Stimulated activated CD4-positive, alpha-beta T cell treated with anti-CD3 and anti-CD28 coated beads, TNF-alpha, amount 100 ng/mL, for 24 hours (primary cell): Measurements from ENCODE around the gene SNAPC1.
"Not testable (repeated sequence)": the region's sequence is repeated elsewhere in the genome, so short reads cannot be mapped to it uniquely, and the experiment has no call there.

Experiments used
- DNase-seq, 3 experiments: peaks; one replicate each; pipeline ENCODE4 v3.0.0-alpha.2; 2020; ENCODE audit warnings: low read depth in 3 of 3

SNAPC1 gene, protein sequence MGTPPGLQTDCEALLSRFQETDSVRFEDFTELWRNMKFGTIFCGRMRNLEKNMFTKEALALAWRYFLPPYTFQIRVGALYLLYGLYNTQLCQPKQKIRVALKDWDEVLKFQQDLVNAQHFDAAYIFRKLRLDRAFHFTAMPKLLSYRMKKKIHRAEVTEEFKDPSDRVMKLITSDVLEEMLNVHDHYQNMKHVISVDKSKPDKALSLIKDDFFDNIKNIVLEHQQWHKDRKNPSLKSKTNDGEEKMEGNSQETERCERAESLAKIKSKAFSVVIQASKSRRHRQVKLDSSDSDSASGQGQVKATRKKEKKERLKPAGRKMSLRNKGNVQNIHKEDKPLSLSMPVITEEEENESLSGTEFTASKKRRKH

DNA sequence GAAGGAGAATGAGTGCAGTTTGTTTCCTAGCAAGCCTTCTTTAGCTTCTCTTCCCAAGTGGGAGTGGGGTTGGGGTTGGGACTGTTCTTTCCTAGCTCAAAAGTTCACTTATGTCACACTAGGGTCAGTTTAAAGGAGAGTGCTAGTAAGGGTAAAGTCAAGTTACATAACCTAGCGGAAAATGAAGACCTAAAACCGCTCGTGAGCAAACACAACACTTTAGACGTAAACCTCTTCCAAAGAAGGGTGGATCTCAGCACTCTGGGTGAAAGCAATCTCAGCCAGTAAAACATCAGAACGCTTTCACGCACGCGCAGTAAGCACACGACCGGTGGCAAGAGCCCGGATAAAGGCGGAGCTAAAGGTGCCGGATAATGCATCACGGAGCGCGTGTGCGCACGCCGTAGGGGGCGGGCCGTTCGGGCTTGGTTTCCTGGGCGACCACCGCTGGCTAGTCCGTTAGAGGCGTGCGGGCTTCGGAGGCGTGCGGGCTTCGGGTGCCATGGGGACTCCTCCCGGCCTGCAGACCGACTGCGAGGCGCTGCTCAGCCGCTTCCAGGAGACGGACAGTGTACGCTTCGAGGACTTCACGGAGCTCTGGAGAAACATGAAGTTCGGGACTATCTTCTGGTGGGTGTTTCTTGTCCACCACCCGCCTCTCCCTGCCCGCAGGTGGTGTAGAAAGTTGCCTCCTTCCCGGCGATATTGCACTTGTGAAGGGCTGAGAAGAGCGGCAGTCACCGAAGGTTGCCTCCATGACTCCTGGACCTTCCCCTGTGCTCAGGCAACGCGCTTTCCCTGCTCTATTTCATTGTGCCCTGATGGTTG is at the start of gene SNAPC1:
Gene SNAPC1, plus strand, starts transcription at position 462 of the 828 bp plus-strand sequence. Its CDS starts 41 bp downstream, at position 503.
- peak; percentile 92 to 98 (median 95) for DNase-seq

DNA sequence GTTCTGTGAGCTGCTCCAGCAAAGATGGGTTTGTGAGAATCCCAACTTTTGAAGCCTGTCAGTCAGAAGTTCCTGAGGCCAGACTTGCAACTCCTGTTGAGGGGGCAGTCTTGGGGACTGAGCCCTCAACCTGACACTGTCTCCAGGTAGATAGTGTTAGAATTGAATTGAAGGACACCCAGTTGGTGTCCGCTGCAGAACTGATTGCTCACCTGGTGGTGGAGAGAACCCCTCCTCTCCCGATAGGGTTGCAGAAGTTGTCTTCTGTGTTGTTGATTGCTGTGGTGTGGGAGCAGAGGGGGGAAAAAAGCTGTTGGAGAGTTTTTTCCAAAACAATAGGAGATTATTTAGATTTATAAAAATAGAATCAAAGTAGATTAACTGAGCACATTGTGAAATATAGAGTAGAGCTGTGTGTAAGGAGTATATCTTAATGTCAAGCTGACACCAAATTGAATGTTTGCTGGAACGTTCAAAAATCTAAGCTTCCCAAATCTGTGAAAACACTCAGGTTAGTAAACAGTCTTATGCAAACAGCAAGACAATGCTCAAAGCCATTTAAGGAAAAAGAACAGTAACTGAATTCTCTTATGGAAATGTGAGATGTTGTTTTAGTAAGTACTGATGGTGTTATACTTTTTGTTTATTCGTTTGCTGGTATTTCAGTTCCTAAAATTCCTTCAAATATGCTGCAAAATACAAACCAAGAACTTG is 48.3 kb upstream of the SNAPC1 start:
- no peak for DNase-seq

DNA sequence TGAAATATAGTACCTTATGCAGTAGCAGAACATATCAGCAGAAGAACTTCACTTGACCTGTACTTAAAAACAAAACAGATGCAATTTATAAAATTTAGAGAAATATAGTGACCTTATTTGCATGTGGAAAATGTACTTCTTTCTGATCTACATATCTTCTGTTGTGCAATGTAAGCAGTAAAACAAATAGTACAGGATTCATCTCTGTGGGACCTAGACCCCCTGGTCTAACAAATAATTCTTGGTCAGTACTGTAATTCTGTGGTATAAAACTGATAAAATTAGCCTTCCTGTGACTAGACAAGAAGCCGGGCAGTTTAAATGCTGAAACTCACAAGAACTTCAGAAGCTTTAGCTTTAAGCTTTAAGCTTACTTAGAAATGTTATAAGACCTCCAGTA is 45.3 kb upstream of the SNAPC1 start:
- DNase-seq = no peak

DNA sequence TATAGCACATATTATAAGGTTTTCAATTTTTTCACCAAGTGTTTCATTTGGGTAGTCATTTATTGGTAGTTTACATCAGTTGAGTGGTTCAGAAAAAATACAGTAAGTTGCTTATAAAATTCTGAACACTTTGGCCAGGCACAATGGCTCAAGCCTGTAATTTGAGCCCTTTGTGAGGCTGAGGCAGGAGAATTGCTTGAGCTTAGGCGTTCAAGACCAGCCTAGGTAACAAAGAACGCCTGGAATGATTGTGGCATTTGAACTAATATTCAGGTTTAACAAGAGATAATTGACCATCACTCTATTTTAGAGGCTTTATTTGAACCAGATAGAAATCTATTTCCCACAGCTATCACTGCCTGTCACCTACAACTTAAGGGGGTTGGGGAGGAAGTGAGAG is 44.2 kb upstream of the SNAPC1 start:
- DNase-seq = no peak

DNA sequence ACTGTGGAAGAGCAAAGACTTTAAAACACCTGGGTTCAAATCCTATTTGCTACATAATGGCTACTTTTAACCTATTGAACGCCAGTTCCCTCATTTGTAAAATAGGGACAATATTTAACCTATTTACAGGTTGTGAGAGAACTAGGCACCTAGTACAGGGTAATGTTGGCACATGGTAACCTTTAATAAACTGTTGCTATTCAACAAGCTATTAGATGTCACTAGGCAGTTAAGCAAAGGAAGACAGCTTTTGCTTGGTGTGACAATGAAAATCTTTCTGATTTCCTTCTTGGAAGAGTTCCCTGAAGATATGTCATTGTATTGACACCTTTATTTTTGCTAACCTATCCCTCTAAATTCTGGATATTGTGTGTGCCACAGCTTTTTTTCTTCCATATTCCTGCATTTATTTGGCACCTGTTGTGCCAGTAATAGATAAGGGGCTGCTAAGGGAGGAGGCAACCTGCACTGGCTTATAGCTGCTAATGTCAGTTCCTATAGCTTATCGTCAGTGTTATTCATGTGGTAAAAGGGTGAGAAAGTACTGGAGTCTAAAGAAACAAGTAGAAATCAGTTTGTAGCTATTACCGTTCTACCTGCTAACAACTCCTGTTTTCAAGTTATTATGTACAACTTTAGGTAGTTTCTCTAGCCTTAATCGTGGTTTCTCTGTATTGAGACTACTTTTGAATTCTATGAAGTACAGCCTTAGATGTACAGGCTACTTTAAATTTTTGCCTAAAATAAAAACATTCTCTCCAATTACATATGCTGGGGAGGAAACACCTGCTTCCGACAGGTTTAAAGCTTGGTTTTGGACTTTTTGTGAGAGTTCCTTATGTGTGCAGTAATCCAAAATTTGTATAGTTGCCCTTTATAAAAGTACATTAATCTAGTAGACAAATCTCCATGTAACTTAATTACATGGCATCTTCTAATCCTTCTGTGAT is 42.6 kb upstream of the SNAPC1 start:
- no peak for DNase-seq

DNA sequence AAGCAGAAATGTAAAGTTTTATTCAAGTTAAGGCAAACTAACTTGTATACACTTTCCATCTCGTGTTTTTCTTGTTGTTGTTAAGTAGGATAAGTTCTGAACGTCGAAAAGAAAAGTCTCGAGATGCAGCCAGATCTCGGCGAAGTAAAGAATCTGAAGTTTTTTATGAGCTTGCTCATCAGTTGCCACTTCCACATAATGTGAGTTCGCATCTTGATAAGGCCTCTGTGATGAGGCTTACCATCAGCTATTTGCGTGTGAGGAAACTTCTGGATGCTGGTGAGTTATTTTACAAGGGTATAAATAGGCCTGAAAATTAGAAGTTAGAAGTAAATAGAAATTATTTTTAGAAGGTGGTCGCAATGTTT is 41.9 kb upstream of the SNAPC1 start:
- no peak for DNase-seq

DNA sequence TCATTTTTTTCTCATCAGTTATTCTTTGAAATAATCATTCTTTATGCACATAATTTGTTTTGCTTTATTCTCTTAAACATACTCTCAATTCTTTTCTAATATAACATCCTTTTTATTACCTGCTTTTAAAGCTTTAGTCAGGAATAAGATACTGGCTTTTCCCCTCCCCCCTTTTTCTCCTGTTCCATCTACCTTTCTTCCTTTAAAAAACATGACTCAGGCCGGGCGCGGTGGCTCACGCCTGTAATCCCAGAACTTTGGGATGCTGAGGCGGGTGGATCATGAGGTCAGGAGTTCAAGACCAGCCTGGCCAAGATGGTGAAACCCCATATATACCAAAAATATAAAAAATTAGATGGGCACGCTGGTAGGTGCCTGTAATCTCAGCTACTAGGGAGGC is 41.5 kb upstream of the SNAPC1 start:
- no peak for DNase-seq

DNA sequence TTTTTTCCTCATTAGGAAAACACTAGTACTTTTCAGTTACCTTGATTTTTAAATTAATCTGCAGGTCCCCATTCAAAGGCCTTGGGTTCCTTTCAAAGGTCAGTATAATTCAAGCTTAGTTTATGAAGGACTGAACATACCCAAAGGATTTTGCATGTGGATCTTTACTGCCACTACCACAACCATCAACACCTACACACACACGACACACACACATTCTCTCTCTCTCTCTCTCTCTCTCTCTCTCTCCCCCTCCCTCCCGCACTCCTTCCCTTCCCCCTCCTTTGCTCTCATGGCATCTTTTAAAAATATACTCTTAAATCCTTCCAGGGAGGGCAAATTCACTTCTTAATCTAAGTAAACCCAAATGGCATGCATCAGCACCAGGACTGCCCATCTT is 38.1 kb upstream of the SNAPC1 start:
- no peak for DNase-seq

DNA sequence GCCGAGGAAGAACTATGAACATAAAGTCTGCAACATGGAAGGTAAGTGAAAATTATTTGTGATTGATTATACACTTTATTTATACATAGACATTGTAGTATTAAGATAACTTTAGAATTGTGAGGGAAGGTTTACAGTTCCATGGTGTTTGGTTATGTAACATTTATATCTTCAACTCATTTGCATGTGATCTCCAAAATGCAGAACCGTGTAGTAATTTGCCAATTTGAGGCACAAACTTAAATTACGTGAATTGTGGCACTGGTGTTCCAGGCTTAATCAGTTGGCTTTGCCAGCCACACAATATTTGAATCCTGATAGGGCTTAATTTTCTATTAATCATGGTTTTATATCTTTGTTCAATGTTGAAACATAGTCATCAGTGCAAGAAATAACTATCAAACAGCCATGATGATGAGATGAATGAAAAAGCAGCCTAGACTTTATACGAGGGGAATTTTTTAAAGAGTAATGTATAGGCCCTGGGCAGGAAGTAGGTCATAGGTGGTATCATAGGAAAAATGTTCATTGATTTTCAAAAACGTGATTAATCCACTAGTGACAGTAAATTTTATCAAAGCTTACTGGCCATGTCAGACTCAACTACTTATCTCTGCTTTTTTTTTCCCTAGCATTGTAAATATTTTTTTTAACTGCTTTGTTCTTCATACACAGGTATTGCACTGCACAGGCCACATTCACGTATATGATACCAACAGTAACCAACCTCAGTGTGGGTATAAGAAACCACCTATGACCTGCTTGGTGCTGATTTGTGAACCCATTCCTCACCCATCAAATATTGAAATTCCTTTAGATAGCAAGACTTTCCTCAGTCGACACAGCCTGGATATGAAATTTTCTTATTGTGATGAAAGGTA is 35.2 kb upstream of the SNAPC1 start:
- no peak for DNase-seq

DNA sequence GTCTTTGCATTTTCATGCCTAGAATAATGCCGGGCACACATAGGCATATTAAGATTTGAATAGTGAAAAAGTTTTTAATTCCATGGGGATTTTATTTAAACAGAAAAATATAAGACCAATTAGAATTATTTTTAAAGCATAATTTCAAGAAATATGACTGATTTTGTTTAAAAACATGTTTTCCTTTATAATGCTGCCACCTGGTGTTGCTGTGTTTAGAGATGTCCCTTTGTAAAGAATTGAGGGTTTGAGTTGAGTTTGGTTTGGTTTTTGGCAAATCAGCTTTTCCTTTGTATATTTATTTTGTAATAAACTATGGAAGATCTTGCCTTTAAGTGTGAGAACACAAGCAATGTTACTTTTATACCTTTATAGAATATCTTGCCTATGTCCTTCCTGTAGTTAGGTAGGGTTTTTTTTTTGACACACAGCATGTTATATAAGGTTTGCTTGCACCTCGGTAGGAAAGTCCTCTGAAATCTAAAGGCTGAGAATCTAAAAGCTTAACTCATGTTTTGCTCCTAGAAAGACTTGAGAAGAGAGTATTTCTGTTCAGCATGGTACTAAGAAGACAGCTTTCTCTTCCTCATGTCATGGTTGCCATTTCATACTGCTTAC is 31.4 kb upstream of the SNAPC1 start:
- DNase-seq = no peak

DNA sequence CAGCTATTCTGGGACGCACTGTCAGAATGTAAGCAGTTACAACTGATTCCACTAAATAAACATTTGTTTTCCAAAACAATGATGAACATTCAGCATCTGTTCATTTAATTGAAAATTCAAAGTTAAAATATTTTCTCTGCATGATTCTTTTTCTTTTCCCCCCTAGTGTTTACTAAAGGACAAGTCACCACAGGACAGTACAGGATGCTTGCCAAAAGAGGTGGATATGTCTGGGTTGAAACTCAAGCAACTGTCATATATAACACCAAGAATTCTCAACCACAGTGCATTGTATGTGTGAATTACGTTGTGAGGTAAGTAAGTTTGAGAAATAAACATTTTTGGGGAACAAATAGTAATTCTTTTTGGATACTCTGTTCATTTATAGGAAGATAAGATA is 28.2 kb upstream of the SNAPC1 start:
- no peak for DNase-seq

DNA sequence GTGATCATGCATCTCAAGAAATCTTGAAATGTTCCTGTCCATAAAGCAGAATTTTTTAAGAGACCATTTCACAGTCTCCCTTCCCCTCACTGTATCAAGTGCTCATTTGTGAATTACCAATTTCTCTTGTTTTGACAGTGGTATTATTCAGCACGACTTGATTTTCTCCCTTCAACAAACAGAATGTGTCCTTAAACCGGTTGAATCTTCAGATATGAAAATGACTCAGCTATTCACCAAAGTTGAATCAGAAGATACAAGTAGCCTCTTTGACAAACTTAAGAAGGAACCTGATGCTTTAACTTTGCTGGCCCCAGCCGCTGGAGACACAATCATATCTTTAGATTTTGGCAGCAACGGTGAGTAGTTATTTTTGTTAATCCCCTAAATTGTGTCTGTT is 25.5 kb upstream of the SNAPC1 start:
- no peak for DNase-seq

DNA sequence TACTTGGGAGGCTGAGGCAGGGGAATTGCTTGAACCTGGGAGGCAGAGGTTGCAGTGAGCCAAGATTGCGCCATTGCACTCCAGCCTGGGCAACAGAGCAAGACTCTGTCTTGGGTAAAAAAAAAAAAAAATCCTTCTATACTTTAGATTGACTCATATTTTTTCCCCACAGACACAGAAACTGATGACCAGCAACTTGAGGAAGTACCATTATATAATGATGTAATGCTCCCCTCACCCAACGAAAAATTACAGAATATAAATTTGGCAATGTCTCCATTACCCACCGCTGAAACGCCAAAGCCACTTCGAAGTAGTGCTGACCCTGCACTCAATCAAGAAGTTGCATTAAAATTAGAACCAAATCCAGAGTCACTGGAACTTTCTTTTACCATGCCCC is 24.3 kb upstream of the SNAPC1 start:
- DNase-seq = no peak

DNA sequence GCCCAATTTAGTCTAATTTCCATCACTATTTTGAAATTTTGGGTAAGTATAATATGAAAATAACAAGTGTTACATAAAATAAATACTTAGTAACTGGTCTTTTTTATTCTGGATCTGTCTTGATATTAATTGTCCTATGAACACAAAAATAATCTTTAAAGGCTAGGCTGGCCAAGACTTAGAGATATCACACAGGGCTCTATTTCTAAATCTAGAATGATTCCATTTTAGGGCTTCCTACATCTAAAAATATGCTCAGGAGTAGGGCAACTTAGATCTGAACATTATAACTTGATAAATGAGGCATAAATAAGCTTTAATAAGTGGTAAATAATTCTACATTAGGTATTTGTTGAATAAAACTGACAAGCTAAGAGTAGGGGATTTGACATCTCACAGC is 23.1 kb upstream of the SNAPC1 start:
- DNase-seq = no peak

DNA sequence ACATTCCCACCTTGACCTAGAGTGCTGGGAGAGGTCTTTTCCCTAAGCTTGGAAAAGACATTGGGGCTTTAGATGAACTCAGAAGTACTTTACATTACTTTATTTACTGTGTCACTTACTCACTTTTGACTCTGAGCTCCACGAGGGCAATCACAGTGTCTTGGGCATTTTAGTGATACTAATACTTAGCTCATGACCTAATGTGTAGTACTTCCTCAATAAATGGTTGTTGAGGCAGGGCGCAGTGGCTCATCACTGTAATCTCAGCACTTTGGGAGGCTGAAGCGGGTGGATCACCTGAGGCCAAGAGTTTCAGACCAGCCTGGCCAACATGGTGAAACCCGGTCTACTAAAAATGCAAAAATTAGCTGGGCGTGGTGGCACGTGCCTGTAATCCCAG is 19.8 kb upstream of the SNAPC1 start:
- no peak for DNase-seq

DNA sequence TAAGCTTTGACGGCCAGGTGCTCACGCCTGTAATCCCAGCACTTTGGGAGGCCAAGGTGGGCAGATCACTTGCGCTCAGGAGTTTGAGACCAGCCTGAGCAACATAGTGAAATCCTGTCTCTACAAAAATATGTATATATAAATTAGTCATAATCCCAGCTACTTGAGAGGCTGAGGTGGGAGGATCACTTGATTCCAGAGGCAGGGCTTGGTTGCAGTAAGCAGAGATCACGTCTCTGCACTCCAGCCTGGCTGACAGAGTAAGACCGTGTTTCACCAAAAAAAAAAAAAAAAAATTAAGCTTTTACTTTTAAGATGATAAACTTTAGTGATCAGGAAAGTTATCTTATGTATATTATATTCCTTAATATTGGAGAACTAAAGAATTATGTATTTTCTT is 18.0 kb upstream of the SNAPC1 start:
- DNase-seq = no peak

DNA sequence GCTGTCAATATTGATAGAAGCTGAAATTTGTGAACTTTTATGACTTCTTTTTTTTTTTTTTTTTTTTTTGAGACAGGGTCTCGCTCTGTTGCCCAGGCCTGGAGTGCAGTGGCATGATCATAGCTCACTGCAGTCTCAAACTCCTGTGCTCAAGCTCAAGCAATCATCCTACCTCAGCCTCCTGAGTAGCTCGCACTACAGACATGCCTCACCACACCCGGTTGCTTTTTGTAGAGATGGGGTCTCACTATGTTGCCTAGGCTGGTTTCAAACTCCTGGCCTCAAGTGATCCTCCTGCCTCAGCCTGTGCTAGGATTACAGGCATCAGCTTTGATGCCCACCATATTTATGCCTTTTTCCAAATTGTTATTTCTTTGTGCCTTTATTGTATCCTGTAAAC is 15.9 kb upstream of the SNAPC1 start:
- not testable (repeated sequence) for DNase-seq

DNA sequence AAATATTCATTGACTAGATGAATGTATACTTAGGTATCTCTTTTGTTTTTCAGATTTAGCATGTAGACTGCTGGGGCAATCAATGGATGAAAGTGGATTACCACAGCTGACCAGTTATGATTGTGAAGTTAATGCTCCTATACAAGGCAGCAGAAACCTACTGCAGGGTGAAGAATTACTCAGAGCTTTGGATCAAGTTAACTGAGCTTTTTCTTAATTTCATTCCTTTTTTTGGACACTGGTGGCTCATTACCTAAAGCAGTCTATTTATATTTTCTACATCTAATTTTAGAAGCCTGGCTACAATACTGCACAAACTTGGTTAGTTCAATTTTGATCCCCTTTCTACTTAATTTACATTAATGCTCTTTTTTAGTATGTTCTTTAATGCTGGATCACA is 15.3 kb upstream of the SNAPC1 start:
- DNase-seq = no peak

DNA sequence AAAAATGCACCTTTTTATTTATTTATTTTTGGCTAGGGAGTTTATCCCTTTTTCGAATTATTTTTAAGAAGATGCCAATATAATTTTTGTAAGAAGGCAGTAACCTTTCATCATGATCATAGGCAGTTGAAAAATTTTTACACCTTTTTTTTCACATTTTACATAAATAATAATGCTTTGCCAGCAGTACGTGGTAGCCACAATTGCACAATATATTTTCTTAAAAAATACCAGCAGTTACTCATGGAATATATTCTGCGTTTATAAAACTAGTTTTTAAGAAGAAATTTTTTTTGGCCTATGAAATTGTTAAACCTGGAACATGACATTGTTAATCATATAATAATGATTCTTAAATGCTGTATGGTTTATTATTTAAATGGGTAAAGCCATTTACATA is 14.9 kb upstream of the SNAPC1 start:
- DNase-seq = no peak

DNA sequence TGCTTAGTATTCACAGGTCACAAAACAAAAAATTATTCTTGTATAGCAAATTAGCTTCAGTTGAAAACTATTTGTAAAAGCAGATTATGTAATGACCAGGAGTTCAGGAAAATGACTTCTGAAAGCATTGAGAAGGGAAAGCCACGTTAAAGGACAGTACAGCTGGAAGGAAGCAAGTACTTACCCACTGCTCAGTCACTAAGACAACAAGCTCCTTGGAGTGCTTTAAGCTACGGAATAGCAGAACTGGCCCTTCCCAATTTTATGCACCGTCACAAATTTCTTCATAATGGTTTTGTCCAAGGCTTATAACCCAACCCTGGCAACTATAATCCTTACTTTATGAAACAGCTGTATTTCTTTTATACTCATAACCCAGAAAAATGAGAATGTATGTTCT is 13.0 kb upstream of the SNAPC1 start:
- DNase-seq = no peak
